ENCODE data around the gene WNK2. TPM values are rescaled to one million over a fixed set of nuclear protein-coding genes. Genes with fewer than 3 reads are reported as not detected.

Gene WNK2
- polyA plus RNA-seq, 3 donors = 0.40 TPM; not detected in 2

DNA sequence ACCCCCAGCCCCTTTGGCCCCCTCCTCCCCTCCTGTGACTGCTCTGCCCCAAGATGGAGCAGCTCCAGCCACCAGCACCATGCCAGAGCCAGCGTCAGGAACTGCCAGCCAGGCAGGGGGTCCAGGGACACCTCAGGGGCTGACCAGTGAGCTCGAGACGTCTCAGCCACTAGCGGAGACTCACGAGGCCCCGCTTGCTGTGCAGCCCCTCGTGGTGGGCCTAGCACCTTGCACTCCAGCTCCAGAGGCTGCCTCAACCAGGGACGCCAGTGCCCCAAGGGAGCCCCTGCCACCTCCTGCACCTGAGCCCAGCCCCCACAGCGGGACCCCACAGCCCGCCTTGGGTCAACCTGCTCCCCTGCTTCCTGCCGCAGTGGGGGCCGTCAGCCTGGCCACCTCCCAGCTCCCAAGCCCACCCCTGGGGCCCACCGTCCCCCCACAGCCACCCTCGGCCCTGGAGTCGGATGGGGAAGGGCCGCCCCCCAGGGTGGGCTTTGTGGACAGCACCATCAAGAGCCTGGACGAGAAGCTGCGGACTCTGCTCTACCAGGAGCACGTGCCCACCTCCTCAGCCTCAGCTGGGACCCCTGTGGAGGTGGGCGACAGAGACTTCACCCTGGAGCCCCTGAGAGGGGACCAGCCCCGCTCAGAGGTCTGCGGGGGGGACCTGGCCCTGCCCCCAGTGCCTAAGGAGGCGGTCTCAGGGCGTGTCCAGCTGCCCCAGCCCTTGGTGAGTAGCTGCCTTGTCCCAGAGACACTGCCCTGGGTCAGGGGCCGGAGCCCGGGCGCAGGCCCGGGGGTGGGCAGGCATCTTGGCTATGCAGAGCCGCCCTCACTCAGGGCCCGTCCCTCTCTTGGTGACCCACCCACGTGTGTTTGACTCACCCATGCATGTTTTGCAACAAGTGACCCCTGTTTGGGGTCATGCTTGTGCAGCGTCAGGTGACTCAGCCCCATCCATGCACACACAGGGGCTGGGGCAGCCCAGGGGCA lies 105.2 kb downstream of the WNK2 start:
- Histone ChIP-seq H2AFZ (ENCODE audit: insufficient read depth, low read depth, low read length, poor library complexity, severe bottlenecking) (no peak overlapping the region), H3K36me3 (replicated peaks in 1 of 2; ENCODE audit: control insufficient read depth in 1 of 2, insufficient read depth in 2 of 2, low read length in 2 of 2) (no peaks in the 10 kb centered on the region), H3K27ac (ENCODE audit: low read depth in 1 of 2, low read length in 2 of 2) (no peak overlapping the region), H3K9ac (ENCODE audit: insufficient read depth, low read length, poor library complexity, severe bottlenecking) (no peak overlapping the region), H3K4me2 (replicated peaks; ENCODE audit: extremely low read depth, low read length, poor library complexity, severe bottlenecking) (no peak overlapping the region), H3K27me3 (ENCODE audit: control insufficient read depth in 2 of 2, insufficient read depth in 2 of 2, low read length in 2 of 2) (peaks cover 3 to 11% of the 10 kb centered on the region in 2 donors), H3K9me3 (replicated peaks in 1 of 2; ENCODE audit: control insufficient read depth in 1 of 2, insufficient read depth in 1 of 2, low read length in 2 of 2) (no peaks in the 10 kb centered on the region), H3K79me2 (ENCODE audit: insufficient read depth, low read length) (no peaks in the 10 kb centered on the region), H4K20me1 (ENCODE audit: insufficient read depth, low read length) (no peaks in the 10 kb centered on the region), H3K4me3 (replicated peaks in 1 of 3; ENCODE audit: low read depth in 2 of 3, low read length in 3 of 3) (no peak overlapping the region), H3K4me1 (ENCODE audit: control insufficient read depth in 1 of 2, insufficient read depth in 2 of 2, low read length in 2 of 2) (no peaks in the 10 kb centered on the region)
- WGBS (ENCODE audit: insufficient coverage) = 89% methylated on average over 28 of the region's 32 CpGs
- Mint-ChIP-seq H3K9me3 (peaks cover 0 to 4% (median 0%) of the 10 kb centered on the region in 7 donors), H3K4me1 (no peaks in the 10 kb centered on the region), H3K4me3 (no peak overlapping the region), H3K27me3 (ENCODE audit: low read depth in 3 of 3) (peaks cover 15 to 38% (median 27%) of the 10 kb centered on the region in 3 donors), H3K36me3 (no peaks in the 10 kb centered on the region), H3K27ac (no peak overlapping the region)
- intact Hi-C loops (cut with micrococcal nuclease) = no loop called here
- no peak for TF ChIP-seq CTCF (IDR thresholded peaks at IDR 0.05)
- DNase-seq = peak in 1 of 3 donors; percentile 23

GRCh38 chr9:93290495-93291434 lies 106.8 kb downstream of the WNK2 start:
- Histone ChIP-seq H4K20me1 (ENCODE audit: insufficient read depth, low read length) (no peaks in the 10 kb centered on the region), H3K27ac (ENCODE audit: low read depth in 1 of 2, low read length in 2 of 2) (no peak overlapping the region), H2AFZ (ENCODE audit: insufficient read depth, low read depth, low read length, poor library complexity, severe bottlenecking) (no peak overlapping the region), H3K4me2 (replicated peaks; ENCODE audit: extremely low read depth, low read length, poor library complexity, severe bottlenecking) (no peak overlapping the region), H3K4me3 (replicated peaks in 1 of 3; ENCODE audit: low read depth in 2 of 3, low read length in 3 of 3) (no peak overlapping the region), H3K9me3 (replicated peaks in 1 of 2; ENCODE audit: control insufficient read depth in 1 of 2, insufficient read depth in 1 of 2, low read length in 2 of 2) (no peaks in the 10 kb centered on the region), H3K79me2 (ENCODE audit: insufficient read depth, low read length) (no peaks in the 10 kb centered on the region), H3K4me1 (ENCODE audit: control insufficient read depth in 1 of 2, insufficient read depth in 2 of 2, low read length in 2 of 2) (no peaks in the 10 kb centered on the region), H3K9ac (ENCODE audit: insufficient read depth, low read length, poor library complexity, severe bottlenecking) (no peak overlapping the region), H3K27me3 (ENCODE audit: control insufficient read depth in 2 of 2, insufficient read depth in 2 of 2, low read length in 2 of 2) (peaks cover 0 to 7% of the 10 kb centered on the region in 2 donors), H3K36me3 (replicated peaks in 1 of 2; ENCODE audit: control insufficient read depth in 1 of 2, insufficient read depth in 2 of 2, low read length in 2 of 2) (no peaks in the 10 kb centered on the region)
- no peaks in the 10 kb centered on the region for H3K36me3 Mint-ChIP-seq
- H3K9me3 Mint-ChIP-seq = no peaks in the 10 kb centered on the region
- no peaks in the 10 kb centered on the region for H3K4me1 Mint-ChIP-seq
- WGBS (ENCODE audit: insufficient coverage) = 96% methylated on average over 18 of the region's 21 CpGs
- intact Hi-C loops (cut with micrococcal nuclease) = no loop called here
- peaks cover 11 to 35% (median 23%) of the 10 kb centered on the region in 3 donors for H3K27me3 Mint-ChIP-seq (ENCODE audit: low read depth in 3 of 3)
- no peak overlapping the region for H3K27ac Mint-ChIP-seq
- no peak for DNase-seq
- H3K4me3 Mint-ChIP-seq = no peak overlapping the region
- TF ChIP-seq CTCF (IDR thresholded peaks at IDR 0.05) = no peak

All from CD14-positive monocyte (primary cell).